CD14-positive monocyte (primary cell): ENCODE measurements around the gene CRIM1. TPM values are rescaled to one million over a fixed set of nuclear protein-coding genes. Genes with fewer than 3 reads are reported as not detected.

Experiments
- DNase-seq, 3 donors: peaks; one replicate each; pipeline ENCODE4 v3.0.0-alpha.2; 2011 to 2022
- H2AFZ ChIP-seq: 2 replicates; pipeline ENCODE4 v1.6.0; 2012; ENCODE audit warnings: mild to moderate bottlenecking, low read depth, low read length, inconsistent platforms; ENCODE audit not compliant: insufficient read depth, poor library complexity, severe bottlenecking
- H3K27ac ChIP-seq, 2 donors: 1 replicate in 1 of 2; 2 replicates in 1 of 2; pipeline ENCODE4 v1.5.1; 2012 to 2013; ENCODE audit warnings: low read length in 2 of 2, control low read depth in 1 of 2, inconsistent platforms in 1 of 2, low read depth in 1 of 2, mild to moderate bottlenecking in 1 of 2
- H3K27me3 ChIP-seq, 2 donors: one replicate each; pipeline versions ENCODE4 v1.6.0 to v1.6.1; 2011 to 2013; ENCODE audit warnings: low read length in 2 of 2; ENCODE audit not compliant: control insufficient read depth in 2 of 2, insufficient read depth in 2 of 2
- H3K36me3 ChIP-seq, 2 donors: replicated peaks in 1 of 2; 1 replicate in 1 of 2; 2 replicates in 1 of 2; pipeline versions ENCODE4 v1.5.1 to v1.6.1; 2012 to 2013; ENCODE audit warnings: low read length in 2 of 2, control low read depth in 1 of 2, inconsistent platforms in 1 of 2, mild to moderate bottlenecking in 1 of 2; ENCODE audit not compliant: insufficient read depth in 2 of 2, control insufficient read depth in 1 of 2
- H3K4me1 ChIP-seq, 2 donors: 1 replicate in 1 of 2; 2 replicates in 1 of 2; pipeline versions ENCODE4 v1.5.1 to v1.6.1; 2012 to 2013; ENCODE audit warnings: low read length in 2 of 2, control low read depth in 1 of 2, inconsistent platforms in 1 of 2, mild to moderate bottlenecking in 1 of 2, moderate library complexity in 1 of 2; ENCODE audit not compliant: insufficient read depth in 2 of 2, control insufficient read depth in 1 of 2
- H3K4me2 ChIP-seq: replicated peaks from 2 replicates; pipeline ENCODE3; 2012; ENCODE audit warnings: low read length, moderate library complexity, mild to moderate bottlenecking; ENCODE audit not compliant: poor library complexity, severe bottlenecking; ENCODE audit errors: extremely low read depth
- H3K4me3 ChIP-seq, 3 experiments: fragments of 200-600 bp in 1 of 3; sonication (generic) in 1 of 3; replicated peaks in 1 of 3; 1 replicate in 2 of 3; 2 replicates in 1 of 3; pipeline ENCODE4 v1.5.1; 2011 to 2013; ENCODE audit warnings: low read length in 3 of 3, mild to moderate bottlenecking in 3 of 3, control low read depth in 2 of 3, low read depth in 2 of 3, inconsistent platforms in 1 of 3, moderate library complexity in 1 of 3
- H3K79me2 ChIP-seq: 2 replicates; pipeline ENCODE4 v1.6.0; 2012; ENCODE audit warnings: mild to moderate bottlenecking, control low read depth, inconsistent platforms, low read length, moderate library complexity; ENCODE audit not compliant: insufficient read depth
- H3K9ac ChIP-seq: 2 replicates; pipeline ENCODE4 v1.6.0; 2017; ENCODE audit warnings: low read length, mild to moderate bottlenecking; ENCODE audit not compliant: insufficient read depth, poor library complexity, severe bottlenecking
- H3K9me3 ChIP-seq, 2 donors: replicated peaks in 1 of 2; 1 replicate in 1 of 2; 2 replicates in 1 of 2; pipeline versions ENCODE4 v1.5.1 to v1.6.1; 2012 to 2013; ENCODE audit warnings: low read length in 2 of 2, control low read depth in 1 of 2; ENCODE audit not compliant: control insufficient read depth in 1 of 2, insufficient read depth in 1 of 2
- H4K20me1 ChIP-seq: 2 replicates; pipeline ENCODE4 v1.6.0; 2012; ENCODE audit warnings: mild to moderate bottlenecking, low read length, control low read depth, moderate library complexity; ENCODE audit not compliant: insufficient read depth
- H3K27ac Mint-ChIP-seq, 7 donors: one replicate each; pipeline ENCODE4 v1.8.0; 2020; ENCODE audit warnings: mild to moderate bottlenecking in 7 of 7, mixed read lengths in 7 of 7, moderate library complexity in 6 of 7, inconsistent platforms in 2 of 7
- H3K27me3 Mint-ChIP-seq, 3 donors: one replicate each; pipeline ENCODE4 v1.8.0; 2021 to 2022; ENCODE audit warnings: low read depth in 3 of 3, mild to moderate bottlenecking in 3 of 3, mixed read lengths in 3 of 3, moderate library complexity in 3 of 3, inconsistent platforms in 1 of 3
- H3K36me3 Mint-ChIP-seq, 2 donors: one replicate each; pipeline ENCODE4 v1.8.0; 2020; ENCODE audit warnings: mixed read lengths in 2 of 2, inconsistent platforms in 1 of 2, mild to moderate bottlenecking in 1 of 2
- H3K4me1 Mint-ChIP-seq: one replicate; pipeline ENCODE4 v1.8.0; 2020; ENCODE audit warnings: mild to moderate bottlenecking, mixed read lengths
- H3K4me3 Mint-ChIP-seq, 2 donors: one replicate each; pipeline ENCODE4 v1.8.0; 2020; ENCODE audit warnings: mild to moderate bottlenecking in 2 of 2, mixed read lengths in 2 of 2, moderate library complexity in 1 of 2
- H3K9me3 Mint-ChIP-seq, 7 donors: one replicate each; pipeline ENCODE4 v1.8.0; 2020 to 2022; ENCODE audit warnings: mixed read lengths in 7 of 7, mild to moderate bottlenecking in 6 of 7, moderate library complexity in 6 of 7, inconsistent platforms in 2 of 7
- CTCF ChIP-seq: fragments of 200-600 bp; IDR thresholded peaks from one replicate; pipeline ENCODE4 v1.8.0; 2022; ENCODE audit warnings: antibody characterized with exemption, mild to moderate bottlenecking
- whole genome bisulfite sequencing: methylation state at CpG from one replicate; pipeline ENCODE4 v1.1.5; 2013; ENCODE audit warnings: missing lambda C conversion rate; ENCODE audit not compliant: insufficient coverage; 5-methylcytosine and 5-hydroxymethylcytosine counted together
- intact Hi-C, 2 donors: fragments of 100-400 bp; cut with micrococcal nuclease; formaldehyde crosslinking; loops; one replicate each; pipeline versions ENCODE4 v1.15.0 to v1.15.1; 2023
- polyA plus RNA-seq, 3 donors: library from polyadenylated mRNA; depleted of rRNA in 1 of 3; unstranded in 2 of 3; stranded (reverse) in 1 of 3; fragments of 300-500 nt in 2 of 3; fragments of >200 nt in 1 of 3; fragmentation: Illumina TruSeq in 2 of 3; gene quantifications; 1 replicate in 2 of 3; 2 replicates in 1 of 3; pipeline ENCODE4 v1.2.3, GENCODE V29; 2012 to 2021

The CRIM1 gene
- polyA plus RNA-seq, 3 donors: 0.08 to 0.27 TPM; not detected in 1

GRCh38 chr2:36594849-36595248 lies 239.3 kb downstream of the CRIM1 start:
- H2AFZ ChIP-seq: no peak overlapping the region
- peaks cover 77% of the 10 kb centered on the region for H4K20me1 ChIP-seq
- no peak for TF ChIP-seq CTCF
- Mint-ChIP-seq H3K9me3 (peaks cover 0 to 2% (median 0%) of the 10 kb centered on the region in 7 donors), H3K27ac (no peak overlapping the region), H3K36me3 (peaks cover 30 to 43% of the 10 kb centered on the region in 2 donors), H3K4me1 (peaks cover 49% of the 10 kb centered on the region), H3K4me3 (no peak overlapping the region), H3K27me3 (peaks cover 0 to 3% (median 0%) of the 10 kb centered on the region in 3 donors)
- H3K79me2 ChIP-seq: peaks cover 75% of the 10 kb centered on the region
- no peaks in the 10 kb centered on the region for H3K27me3 ChIP-seq
- no peak for DNase-seq
- intact Hi-C loops: no loop called here
- no peak overlapping the region for H3K4me3 ChIP-seq
- peaks cover 18 to 20% of the 10 kb centered on the region in 2 donors for H3K4me1 ChIP-seq
- H3K9ac ChIP-seq: no peak overlapping the region
- 100% methylated on average over 3 of the region's 6 CpGs for WGBS
- H3K9me3 ChIP-seq: no peaks in the 10 kb centered on the region
- peaks cover 0 to 29% of the 10 kb centered on the region in 2 donors for H3K36me3 ChIP-seq
- H3K4me2 ChIP-seq: no peak overlapping the region
- H3K27ac ChIP-seq: no peak overlapping the region

DNA sequence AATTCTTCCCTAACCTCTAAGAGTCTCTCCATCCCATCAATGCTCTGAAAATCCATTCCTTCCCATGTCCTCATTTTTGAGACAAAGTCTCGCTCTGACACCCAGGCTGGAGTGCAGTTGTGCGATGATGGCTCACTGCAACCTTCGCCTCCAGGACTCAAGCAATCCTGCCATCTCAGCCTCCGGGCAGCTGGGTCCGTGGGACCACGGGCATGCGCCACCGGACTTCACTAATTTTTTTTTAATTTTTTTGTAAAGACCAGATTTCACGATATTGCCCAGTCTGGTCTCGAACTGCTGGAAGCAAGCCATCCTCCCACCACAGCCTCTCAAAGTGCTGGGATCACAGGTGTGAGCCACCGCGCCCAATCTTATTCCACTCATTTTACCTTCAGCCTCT lies 240.8 kb downstream of the CRIM1 start:
- H3K27ac Mint-ChIP-seq: no peak overlapping the region
- Histone ChIP-seq H3K4me3 (peak overlapping the region in 1 of 3 experiments; percentile 94), H4K20me1 (peaks cover 61% of the 10 kb centered on the region), H3K9ac (no peak overlapping the region), H3K4me2 (peak overlapping the region; percentile 96), H2AFZ (no peak overlapping the region), H3K27me3 (no peaks in the 10 kb centered on the region), H3K27ac (no peak overlapping the region), H3K4me1 (peaks cover 18 to 20% of the 10 kb centered on the region in 2 donors), H3K9me3 (no peaks in the 10 kb centered on the region), H3K79me2 (peaks cover 61% of the 10 kb centered on the region), H3K36me3 (peaks cover 0 to 16% of the 10 kb centered on the region in 2 donors)
- peaks cover 40% of the 10 kb centered on the region for H3K4me1 Mint-ChIP-seq
- no peak for DNase-seq
- intact Hi-C loops: no loop called here
- WGBS: over 99% methylated on average over 11 of the region's 12 CpGs
- peak overlapping the region in 1 of 2 donors; percentile 97 for H3K4me3 Mint-ChIP-seq
- no peak for TF ChIP-seq CTCF
- peaks cover 0 to 1% (median 0%) of the 10 kb centered on the region in 3 donors for H3K27me3 Mint-ChIP-seq
- peaks cover 0 to 2% (median 0%) of the 10 kb centered on the region in 7 donors for H3K9me3 Mint-ChIP-seq
- peaks cover 18 to 32% of the 10 kb centered on the region in 2 donors for H3K36me3 Mint-ChIP-seq
